NCI-H345 treated with DMSO at 0.1 percent for 48 hours (cell line): ENCODE data around the gene GRM7.
A peak's percentile ranks its signal among the peaks of the same experiment; 100 is the strongest.

Source experiments
- DNase-seq: peaks from one replicate; lab custom pipeline; 2025; ENCODE audit not compliant: unreplicated experiment; lab: John Stamatoyannopoulos, UW

Gene GRM7

DNA sequence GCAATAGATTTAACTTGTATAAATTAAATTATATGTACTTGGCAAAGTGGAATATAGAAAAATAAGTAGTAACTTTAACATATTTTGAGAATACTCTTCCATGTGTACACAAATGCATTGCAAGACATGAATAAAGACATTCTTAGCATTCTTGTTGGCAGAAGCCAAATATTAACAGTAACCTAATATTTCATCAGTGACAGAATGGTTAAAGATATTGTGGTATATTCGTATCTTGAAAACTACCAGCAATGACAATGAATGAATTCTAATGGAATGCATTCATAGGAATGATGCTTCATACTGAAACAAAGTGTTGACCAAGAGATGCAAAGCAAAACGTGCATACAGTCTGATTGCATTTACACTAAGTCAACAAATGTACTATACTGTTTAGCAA lies 524.7 kb downstream of the GRM7 start:
- DNase-seq, result no peak

DNA sequence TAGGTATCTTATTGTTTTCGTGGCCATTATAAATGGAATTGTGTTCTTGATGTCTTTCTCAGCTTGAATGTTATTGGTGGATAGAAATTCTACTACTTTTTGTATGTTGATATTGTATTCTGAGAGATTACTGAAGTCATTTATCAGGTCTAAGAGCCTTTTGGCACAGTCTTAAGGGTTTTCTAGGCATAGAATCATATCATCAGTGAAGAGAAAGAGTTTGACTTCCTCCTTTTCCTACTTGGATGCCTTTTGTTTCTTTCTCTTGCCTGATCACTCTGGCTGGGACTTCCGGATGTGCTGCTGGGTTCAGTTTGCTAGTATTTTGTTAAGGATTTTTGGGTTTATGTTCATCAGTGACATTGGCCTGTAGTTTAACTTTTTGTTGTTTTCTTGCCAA lies 527.1 kb downstream of the GRM7 start:
- no peak for DNase-seq

DNA sequence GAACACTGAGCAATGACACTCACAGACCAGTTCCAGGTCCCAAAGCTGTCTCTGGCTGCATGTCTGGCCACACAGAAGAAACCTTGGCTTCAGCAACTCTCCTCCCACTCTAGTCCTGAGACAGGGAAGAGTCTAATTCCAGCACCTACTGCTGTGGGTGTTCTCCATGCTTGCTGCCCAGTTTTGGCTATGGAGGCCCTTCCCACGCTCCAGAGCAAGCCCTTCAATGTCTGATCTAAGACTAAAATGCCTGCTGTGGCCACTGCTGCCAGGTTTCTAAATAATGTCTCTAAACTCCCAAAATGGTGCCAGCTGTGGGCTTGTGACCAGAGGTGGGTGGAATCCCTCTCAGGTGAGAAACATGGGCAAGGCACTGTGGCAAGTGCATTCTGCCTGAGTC lies 531.3 kb downstream of the GRM7 start:
- no peak for DNase-seq

DNA sequence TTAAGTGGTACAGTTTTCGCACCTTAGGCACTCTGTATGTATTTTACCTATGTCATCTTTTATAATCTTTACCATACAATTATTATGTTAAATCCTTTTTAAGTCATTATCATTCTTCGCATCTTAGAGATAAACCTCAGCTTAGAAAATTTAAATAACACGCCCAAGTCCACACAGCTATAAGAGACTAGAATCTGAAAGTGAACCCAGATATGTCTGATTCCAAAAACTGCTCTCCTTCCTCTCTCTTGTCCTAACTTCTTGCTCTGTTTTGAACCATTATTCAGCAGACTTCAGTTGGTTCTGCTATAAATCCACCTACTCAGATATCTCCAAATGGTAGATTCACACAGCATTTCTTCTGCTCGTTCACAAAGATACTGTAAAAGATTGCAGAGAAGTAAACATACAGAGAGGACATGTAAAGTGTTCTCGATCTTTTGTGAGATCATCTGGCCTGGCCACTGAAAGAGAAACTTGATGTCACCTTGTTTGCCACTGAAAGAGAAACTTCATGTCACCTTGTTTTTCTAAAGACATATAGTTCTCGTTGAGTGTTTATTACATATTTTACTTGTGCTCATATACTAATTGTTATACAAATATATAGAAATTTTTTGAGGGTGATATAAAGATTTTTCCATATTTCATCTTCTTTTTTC lies 533.2 kb downstream of the GRM7 start:
- no peak for DNase-seq

DNA sequence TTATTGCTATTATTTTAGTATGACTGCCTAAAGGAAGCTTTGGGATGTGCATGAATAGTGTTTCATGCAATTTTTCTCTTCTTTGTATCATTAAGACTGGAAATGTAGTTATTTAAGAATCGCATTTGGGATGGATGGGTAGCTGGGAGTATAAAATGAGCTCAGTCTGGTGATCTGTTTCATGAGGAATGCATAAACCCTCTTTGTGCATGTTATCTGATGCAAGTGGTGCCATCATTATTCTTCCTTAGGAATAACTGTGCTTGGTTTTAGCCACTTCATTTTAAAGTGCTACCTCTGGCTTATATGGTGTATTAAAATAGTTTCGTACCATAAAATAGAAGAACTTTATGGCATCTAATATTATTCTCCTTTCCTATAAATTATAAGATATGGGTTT lies 535.6 kb downstream of the GRM7 start:
- no peak for DNase-seq

DNA sequence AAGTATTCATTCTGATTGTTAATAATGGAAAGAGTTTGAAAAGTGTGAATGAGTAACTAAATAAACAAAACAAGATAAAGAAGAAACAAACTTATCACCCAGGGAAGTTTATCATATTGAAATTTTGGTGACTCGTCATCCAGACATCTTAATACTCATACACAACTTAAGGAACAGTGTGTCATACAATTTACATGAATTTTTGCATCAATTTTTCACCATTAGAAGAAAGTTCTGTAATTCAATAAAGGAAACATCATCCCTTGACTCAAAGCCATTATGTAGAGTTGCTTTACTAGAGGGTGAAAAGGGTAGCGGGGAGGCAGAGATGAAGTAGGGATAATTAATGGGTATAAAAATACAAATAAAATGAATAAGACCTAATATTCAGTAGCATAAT lies 536.2 kb downstream of the GRM7 start:
- DNase-seq, result no peak

DNA sequence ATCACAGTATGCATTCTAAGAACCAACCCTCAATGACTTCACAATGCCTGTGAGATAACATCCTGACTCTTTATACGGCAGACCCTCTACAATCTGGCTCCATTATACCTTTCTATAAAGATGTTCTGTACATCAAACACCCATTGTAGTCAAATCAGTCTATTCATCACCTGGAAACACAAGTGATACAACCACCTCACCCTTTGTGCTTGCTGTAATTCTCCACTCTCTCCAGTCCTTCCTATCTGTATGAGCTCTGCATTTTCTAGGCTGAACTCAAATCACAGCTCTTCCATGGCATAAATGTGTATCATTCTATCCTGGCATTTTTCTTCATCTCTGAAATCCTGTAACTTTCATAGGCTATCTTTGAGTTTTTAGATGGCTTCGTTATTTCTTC lies 539.4 kb downstream of the GRM7 start:
- DNase-seq, result no peak

DNA sequence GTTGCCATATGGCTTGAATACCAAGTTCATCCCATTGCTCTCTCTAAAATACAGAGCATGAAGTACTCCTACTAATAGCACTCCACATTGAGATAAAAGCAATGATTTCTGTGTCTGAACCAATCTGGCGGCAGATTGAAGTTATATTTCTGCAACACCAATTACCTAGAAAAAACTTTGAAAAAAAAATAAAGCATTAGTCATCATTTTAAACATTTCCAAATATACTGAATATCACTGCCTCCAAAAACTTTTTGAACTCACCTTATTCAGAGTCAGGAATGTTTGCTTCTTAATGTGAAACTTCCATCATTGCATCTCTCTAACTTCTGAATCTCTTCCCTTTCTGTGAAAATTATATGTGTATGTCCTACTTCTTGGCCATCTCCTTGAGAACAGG lies 540.5 kb downstream of the GRM7 start:
- no peak for DNase-seq

DNA sequence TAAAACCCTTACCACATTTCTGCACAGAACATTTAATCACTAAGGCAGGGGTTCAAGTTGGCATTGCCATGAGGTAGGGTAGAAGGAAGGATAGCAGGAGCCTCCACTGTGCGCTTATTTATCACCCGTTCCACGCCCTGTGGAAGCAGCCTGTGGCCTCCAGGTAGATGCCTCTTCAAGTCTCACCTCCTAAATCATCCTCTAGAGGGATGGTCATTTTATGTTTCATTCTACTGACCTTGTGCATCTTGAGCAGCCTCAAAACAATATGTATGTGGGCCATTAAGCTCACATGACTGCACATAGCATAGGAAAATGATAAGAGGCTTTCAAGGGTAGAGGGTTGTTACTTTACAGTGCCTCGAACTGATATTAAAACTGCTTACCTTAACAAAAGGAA lies 546.2 kb downstream of the GRM7 start:
- no peak for DNase-seq

DNA sequence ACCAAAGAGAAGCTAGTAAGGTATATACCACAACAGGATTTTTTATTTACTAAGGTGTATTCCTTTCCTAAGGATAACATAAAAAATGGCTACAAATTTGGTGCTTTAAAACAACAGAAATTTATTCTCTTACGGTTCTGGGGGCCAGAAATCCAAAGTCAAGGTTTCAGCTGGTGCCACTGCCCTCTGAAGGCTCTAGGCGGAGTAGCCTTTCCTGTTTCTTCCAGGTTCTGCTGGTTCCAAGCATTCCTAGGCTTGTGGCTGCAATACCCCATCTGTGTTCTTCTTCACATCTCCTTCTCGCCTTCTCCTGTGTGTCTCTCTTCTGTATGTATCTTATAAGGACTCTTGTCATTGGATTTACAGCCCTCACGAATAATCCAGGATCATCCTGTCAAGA lies 549.9 kb downstream of the GRM7 start:
- DNase-seq, result no peak

DNA sequence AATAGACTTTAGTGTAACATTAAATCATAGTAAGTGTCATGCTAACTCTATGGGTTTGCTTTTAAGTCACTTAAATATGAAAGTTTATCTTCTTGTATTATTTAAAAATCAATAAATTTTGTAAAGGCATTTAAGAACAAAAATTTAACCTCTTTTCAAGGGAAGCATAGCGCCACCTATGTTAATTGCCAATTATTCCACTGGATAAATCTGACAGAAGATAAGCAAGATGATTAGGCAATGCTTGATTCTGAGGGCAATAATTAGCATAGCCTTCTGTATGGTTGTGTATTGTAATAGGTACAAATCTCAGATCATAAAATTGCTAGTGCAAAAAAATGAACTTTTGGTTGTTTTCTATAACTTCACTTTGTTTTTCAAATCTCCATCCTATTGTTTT lies 560.1 kb downstream of the GRM7 start:
- no peak for DNase-seq

DNA sequence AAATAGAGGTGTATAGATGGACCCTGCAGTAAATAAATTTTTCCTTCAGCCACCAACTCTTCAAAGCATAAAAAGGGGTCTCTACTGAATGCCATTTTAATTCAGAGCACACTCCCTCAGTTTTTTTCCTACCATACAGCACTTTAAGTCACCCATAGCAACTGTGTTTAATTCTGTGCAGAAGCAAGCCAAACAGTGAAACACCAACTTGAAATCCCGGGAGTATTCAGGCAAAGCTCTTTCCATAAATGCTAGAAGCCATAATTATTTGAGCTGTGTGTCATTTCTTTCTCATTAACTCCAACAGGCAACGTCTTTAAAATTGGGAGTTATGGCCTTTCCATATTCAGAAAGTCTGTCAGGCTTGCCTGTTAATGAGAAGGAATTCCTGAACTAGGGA lies 562.1 kb downstream of the GRM7 start:
- no peak for DNase-seq

DNA sequence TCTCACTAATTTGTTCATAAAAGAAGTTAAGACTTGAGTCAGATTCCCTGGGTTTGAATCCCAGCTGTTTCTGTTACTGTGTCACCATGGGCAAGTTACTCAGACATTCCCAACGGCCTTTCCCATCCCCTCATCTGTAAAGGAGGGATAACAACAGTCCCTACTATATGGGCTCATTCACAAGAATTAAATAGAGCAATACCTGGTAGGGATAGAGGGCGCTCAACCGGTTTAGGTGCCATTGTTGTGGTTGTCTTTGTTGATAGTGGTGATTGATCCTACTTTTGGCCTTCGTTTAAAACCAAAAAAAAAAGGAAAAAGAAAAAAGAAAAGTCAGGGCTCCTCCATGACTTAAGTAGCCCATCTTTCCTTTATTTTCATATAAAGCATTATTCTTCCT lies 563.1 kb downstream of the GRM7 start:
- DNase-seq, result no peak

DNA sequence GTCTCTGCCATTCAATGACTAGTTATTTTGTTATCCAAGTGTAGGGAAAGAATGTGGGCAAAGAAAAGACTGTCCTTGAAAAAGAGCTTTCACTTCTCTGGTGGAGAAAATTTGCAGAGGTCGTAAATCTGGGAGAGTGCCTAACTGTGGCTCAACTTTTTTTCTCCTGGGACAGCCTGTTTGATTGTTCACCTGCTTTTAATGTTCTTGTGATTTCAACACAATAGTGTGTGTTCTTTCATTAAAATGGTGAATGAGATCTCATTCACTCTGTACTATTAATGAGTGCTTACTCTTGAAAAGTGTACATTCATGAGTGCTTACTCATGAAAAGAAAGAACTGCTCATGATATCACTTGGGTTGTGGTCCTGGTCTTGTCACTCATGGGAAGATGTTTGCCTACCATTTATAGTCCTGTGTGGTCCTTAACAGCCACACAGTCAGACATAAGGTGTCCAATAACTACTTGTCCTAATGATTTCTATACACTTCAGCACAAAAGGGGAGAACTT lies 567.3 kb downstream of the GRM7 start:
- DNase-seq, result peak; percentile 1

DNA sequence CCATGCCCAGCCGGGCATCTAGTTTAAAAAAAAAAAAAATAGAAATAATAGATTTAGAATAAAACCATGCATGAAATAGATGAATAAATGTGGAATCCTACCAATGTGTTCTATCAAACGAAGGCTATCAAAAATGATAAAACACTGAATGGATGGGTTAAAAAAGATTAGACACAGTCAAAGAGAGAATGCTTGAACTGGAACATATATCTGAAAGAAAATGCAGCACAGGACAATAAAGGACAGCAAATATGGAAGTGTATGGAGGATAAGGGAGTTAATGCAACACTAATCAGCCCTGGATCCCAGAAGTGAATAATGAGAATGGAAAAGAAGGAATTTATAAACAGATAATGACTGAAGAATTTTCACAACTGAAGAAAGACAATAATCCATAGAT lies 571.7 kb downstream of the GRM7 start:
- DNase-seq, result no peak

DNA sequence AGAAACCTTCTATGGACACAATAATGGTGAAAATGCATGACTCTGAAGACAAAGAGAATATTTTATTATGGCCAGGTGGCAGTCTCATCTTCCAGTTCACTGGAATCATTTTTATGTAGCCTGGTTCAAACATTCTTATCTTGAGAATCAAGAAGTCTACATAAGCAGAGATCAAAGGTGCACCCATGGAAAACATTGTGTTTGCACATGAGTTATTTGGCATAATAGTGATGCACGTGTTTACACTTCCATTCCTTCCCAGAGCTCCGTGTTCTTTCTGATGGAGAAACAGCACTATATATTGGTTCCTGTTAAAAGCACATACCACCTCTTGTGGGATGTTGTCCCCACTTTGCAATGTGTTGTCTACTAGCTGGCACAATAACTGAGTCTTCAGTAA lies 572.2 kb downstream of the GRM7 start:
- DNase-seq, result no peak

DNA sequence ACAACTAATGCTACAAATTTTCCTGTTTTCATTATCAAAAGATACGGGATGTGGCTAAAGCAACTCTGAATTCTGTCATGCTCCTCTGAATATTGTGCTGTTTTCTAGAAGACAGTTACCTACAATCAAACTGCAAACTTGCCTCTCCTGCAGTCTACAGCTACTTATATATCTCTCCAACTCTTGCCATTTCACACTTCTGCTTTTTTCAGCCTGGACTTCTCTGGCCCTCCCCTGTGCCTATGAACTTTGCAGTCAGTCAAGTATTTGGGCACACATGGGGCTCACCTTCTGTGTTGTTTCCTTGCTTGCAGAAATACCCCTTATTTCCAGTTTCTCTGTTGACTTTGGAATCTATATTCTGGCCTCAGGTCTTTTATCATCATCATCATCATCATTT lies 575.6 kb downstream of the GRM7 start:
- DNase-seq, result no peak

DNA sequence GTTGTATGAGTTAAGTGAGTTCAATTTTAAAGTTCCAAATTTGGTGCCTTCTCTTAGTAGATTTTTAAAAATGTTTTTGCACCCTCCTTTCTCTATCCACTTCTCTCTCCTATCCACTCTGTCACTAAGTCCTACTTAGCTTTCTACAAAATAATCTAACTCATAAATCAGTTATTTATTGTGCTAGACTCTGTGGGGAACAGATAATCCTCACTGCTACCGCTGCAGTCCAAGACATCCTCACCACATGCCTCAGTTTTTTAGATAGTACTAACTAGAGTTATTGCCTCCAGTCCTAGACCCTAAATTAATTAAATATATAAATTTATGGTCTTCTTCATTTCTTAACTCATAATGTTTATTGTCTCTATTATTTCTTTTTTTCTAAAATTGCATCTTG lies 576.3 kb downstream of the GRM7 start:
- no peak for DNase-seq

DNA sequence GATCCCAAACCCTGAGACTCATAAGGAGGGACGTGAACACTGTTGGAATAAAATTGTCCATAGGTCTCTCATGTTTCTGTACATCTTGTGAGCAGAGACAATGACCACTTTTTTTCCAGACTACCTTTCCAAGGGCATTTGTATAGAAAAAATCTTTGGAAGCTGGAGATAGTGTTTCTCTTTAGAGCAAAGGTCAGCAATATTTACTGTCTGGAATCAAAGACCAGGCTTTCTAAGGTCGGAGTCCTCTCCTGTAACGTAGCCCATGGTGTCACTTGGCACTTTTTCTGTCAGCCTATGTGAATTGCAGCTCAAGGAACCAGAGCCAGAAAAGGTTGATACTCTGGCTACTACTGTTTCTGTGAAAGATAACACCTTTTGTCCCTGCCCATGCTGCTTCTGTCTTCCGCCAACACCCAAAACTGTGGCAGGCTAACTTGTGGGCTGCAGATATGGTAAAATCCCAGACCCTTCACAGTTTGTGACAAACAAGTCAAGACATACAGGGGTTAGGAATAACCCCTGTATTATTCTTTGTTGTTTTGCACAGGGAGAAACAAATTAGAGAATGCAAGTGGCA lies 578.3 kb downstream of the GRM7 start:
- no peak for DNase-seq

DNA sequence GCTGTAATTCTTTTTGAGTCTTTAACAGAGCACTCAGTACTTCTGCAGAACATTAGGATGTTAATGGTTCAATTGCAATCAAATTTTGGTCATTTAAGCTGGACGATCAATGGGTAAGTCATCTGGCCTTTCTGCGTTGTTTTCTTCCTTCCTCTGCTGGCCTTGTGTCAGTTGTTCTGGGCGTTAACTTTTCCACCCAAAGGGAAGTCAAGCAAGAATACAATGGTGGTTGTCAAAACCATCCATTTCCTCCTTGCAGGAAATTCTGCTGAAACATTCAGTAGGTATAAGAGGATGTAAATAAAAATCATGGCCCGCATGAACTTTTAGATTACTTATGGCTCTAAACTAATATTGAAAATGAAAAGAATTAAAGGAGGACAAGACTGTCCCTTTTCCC lies 584.0 kb downstream of the GRM7 start:
- DNase-seq, result no peak

DNA sequence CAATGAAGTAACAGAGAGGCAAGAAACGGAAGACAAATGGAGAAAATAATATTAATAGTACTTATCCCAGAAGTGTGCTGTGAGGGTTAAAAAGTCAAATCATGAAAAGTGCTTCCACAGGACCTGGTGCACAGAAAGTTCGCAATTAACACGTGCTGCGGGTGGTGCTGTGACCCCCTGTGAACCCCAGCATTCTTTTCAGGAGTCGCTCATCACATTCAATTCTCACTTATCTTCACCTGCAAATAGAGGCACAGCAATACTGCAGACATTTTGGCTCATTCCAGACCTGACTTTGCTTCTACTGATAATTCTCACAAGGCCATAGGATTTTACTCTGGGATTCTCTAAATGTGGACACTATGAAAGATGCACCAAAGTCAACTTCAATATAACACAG lies 584.4 kb downstream of the GRM7 start:
- DNase-seq, result no peak

DNA sequence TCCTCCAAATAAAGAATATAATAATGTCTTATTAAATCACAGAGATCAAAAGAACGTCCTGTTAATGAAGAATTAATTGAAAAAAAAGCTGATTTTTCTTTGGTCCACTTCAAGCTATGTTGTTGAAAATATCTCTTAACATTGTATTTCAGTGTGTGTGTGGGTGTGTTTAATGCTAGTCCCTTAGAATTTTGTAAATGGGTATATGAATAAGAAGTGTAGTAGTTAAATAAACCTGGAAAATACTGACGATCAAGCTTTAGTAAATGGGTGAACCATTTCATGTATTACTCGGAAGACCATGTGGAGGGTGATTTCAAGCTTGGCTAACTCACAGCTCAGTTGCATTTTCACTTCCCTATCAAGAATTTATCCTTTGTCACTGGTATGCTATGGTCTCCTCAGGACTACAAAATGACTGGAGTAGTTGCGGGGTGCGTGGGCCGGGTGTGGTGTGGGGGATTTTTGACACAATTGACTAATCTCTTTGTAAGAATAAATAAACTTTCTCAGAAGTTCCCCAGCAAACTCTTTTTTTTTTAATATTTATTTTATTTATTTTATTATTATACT lies 586.4 kb downstream of the GRM7 start:
- DNase-seq, result no peak

DNA sequence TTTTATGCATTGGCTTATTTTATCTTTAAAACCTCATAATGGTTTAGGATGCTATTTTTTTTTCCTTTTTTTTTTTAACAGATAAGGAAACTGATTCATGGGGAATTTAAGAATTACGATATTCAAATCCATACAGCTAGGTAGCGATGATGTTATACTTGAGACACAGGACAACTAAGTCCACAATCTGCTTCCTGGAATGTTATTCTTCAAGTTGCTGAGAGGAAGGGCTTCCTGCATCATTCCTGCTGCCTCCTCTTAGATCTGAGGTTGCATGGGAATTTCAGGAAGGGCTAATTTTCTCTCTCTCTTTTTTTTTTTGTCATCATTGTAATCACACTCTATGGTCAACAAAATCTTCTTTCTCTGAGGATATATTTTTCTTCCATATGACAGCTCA lies 595.5 kb downstream of the GRM7 start:
- DNase-seq, result no peak
